Choroid plexus epithelial cell (primary cell): ENCODE results near the gene GRK1.

ENCODE experiments used
- DNase-seq: peaks from one replicate; pipeline ENCODE4 v3.0.0-alpha.2; 2010; ENCODE audit warnings: low read depth
- H3K4me3 ChIP-seq: 2 replicates; pipeline ENCODE4 v1.5.1; 2011; ENCODE audit warnings: low read depth, mild to moderate bottlenecking, control low read depth, low read length, moderate library complexity
- TF ChIP-seq, protein P1 (sequence below): conservative IDR thresholded peaks from 2 replicates; pipeline ENCODE4 v1.5.1; 2011; ENCODE audit warnings: low read depth, mild to moderate bottlenecking, control low read depth, inconsistent platforms, low read length, moderate library complexity

Gene GRK1

DNA sequence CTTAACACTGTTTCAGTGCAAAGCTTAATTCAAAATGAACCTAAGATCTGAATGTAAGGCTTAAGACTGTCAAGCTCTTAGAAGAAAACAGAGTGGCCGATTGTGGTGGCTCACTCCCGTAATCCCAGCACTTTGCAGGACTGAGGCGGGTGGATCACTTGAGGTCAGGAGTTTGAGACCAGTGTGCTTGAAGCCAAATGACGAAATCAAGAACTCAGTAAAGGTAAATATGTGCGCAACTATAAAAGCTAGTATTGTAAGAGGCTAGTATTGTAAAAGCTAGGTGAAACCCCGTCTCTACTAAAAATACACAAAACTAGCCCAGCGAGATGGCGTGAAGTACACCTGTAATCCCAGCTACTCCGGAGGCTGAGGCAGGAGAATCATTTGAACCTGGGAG, 21.7 kb upstream of the GRK1 start:
- TF ChIP-seq, protein P1, sequence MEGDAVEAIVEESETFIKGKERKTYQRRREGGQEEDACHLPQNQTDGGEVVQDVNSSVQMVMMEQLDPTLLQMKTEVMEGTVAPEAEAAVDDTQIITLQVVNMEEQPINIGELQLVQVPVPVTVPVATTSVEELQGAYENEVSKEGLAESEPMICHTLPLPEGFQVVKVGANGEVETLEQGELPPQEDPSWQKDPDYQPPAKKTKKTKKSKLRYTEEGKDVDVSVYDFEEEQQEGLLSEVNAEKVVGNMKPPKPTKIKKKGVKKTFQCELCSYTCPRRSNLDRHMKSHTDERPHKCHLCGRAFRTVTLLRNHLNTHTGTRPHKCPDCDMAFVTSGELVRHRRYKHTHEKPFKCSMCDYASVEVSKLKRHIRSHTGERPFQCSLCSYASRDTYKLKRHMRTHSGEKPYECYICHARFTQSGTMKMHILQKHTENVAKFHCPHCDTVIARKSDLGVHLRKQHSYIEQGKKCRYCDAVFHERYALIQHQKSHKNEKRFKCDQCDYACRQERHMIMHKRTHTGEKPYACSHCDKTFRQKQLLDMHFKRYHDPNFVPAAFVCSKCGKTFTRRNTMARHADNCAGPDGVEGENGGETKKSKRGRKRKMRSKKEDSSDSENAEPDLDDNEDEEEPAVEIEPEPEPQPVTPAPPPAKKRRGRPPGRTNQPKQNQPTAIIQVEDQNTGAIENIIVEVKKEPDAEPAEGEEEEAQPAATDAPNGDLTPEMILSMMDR, result no peak
- no peak overlapping the region for H3K4me3 ChIP-seq
- DNase-seq, result no peak

DNA sequence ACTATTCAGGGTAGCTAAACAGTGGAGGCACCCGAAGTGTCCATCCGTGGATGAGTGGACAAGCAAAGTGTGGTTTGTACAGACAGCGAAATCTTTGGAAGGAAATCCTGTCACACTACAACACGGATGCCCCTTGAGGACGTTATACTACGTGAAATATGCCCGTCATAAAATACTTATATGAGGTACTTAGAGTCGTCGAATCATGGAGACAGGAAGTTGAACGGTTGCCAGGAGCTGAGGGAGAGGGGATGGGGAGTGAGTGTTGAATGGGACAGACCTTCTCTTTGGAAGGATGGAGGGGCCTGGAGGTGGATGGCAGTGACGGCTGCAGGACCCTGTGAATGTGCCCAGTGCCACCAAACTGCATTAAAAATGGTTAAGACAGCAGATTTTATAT, 20.6 kb upstream of the GRK1 start:
- TF ChIP-seq, protein P1, result no peak
- no peak overlapping the region for H3K4me3 ChIP-seq
- DNase-seq, result no peak

DNA sequence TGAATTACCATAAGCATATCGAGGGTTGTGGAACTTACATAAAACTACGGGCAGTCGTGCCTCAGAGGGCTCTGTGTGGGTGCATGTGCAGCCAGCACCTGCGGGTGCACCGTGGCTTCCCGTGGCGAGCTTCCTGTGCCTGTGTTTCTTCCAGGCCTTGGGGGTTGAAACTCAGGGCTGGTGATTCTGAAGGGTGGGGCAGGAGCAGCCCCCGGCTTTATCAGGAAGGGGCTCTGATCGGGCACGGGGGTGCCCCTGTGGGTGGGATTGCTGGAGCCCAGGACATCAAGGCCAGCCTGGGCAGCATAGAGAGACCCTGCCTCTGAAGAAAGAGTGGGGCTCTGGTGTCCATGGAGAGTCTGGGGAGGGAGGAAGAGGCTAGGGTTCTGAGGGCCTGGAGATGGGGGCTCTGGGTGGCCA, 20.1 kb upstream of the GRK1 start:
- TF ChIP-seq, protein P1, result no peak
- no peak for DNase-seq

DNA sequence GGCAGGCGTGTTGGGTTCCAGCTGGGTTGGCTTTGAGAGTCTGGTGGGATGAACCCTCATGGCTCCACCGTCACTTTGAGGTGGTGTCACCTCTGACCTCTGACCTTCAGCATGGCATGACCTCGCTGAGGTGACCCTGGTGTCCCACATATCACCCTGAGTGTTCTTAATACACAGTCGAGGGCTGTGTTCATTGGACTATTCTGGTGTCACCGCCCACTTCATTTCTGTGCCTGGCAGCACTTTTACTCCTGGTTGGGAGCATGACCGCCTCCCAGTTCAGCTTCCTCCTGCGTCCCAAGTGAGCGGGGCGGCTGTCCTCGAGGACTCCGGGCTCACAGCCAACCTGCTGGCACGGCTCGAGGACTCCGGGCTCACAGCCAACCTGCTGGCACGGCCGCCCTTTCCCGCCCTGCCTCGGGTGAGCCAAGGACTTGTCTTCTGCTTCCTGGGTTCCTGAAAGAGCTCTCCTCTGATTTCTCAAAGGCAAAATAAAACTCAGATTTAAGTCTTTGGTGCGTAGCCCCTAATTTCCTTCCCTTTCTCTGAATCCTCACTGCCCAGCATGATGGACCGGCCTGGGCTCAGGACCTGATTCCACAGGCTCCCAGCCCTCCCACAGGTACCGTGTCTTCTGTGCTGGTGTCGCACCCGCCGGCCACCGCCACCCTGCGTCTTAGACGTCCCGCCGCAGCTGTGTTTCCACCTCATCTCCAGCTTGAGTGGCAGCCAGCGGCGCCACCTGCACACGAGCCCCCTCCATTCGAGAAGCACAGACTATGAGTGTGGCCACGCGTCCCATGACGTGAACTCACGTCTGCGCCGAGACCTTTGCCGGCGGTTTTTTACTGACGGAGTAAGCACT, 19.4 kb upstream of the GRK1 start:
- TF ChIP-seq, protein P1, result no peak
- peak; percentile 9 for DNase-seq
- H3K4me3 ChIP-seq, result no peak overlapping the region

More for the DNA sequence above, 20.1 kb upstream of the GRK1 start:
- no peak overlapping the region for H3K4me3 ChIP-seq

DNA sequence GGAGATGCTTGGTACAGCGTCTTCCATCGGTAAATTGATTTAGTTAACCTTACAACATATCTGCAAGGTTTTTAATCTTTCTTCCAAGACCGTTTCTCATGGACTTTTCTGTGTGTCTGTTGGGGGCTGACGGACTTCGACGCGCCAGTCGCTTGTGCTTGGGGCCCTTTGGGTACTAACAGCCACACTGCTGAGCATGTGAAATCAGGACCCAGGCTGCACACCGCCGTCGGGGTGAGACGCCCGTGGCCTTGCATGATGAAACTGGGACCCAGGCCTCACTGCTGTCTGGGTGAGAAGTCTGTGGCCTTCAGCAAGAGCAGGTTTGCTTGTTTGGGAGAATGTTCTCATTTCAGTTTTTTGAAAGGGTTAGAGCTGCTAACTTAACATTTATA, 18.8 kb upstream of the GRK1 start:
- no peak for DNase-seq

DNA sequence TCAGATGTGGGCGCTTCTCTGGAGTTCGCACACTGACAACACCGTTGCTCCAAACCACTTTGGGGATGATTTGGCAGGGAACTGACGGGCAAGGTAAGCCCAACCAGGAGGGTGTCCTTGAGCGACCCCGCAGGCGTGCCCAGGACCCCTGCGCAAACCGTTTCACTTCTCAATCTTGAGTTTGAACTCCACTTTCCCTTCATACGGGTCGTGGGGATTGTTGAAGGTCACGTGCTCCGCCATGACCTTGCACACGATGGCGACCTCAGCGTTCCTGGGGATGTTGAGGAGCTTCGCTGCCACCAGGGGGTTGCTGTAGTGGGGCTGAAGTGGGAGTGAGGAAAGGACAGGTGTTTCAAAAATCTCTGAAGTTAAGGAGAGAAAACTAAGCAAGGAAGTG, 17.8 kb upstream of the GRK1 start:
- TF ChIP-seq, protein P1, result no peak
- DNase-seq, result no peak
- H3K4me3 ChIP-seq, result no peak overlapping the region

More for the DNA sequence above, 18.8 kb upstream of the GRK1 start:
- no peak overlapping the region for H3K4me3 ChIP-seq
- TF ChIP-seq, protein P1, result no peak

DNA sequence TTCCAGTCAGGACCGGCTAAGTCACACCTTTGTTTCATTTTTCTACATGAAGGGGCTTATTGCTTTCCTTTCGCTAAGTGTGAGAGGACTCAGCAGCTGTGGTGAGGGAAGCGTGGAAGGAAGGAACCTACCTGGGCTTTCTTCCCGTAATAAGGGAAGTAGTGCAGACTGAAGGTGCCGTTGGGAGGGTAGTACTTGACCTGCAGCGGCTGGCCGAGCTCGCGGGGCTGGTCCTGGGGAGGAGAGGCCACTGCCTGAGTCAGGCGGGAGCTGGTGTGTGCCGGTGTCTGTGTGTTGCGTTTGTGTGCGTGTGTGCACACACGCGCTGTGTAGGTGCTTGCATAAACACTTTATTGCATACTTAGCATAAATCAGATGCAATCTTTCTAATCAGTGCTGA, 16.7 kb upstream of the GRK1 start:
- DNase-seq, result no peak
- TF ChIP-seq, protein P1, result no peak
- no peak overlapping the region for H3K4me3 ChIP-seq
